Measurements from ENCODE around the gene USP3. TPM values are rescaled to one million over a fixed set of nuclear protein-coding genes. Genes with fewer than 3 reads are reported as not detected.

USP3 gene
- total RNA-seq, 1 donor from 2014 or later = 17.2 TPM

- Histone ChIP-seq H3K4me3 (no peak overlapping the region), H3K27me3 (ENCODE audit: low read depth) (peaks cover 3% of the 10 kb centered on the region), H3K36me3 (no peaks in the 10 kb centered on the region), H3K27ac (replicated peaks) (no peak overlapping the region), H3K4me1 (peaks cover 9% of the 10 kb centered on the region), H3K9me3 (replicated peaks) (no peaks in the 10 kb centered on the region)
- intact Hi-C loops (cut with micrococcal nuclease) = no loop called here
- no peak for DNase-seq
- TF ChIP-seq CTCF (IDR thresholded peaks at IDR 0.05; ENCODE audit: borderline replicate concordance) = no peak
Measured at GRCh38 chr15:63460210-63461155, 43.9 kb upstream of the USP3 start.

GRCh38 chr15:63461230-63461985 lies 43.0 kb upstream of the USP3 start:
- H3K27ac ChIP-seq (replicated peaks) = no peak overlapping the region
- intact Hi-C loops (cut with micrococcal nuclease) = no loop called here
- DNase-seq = no peak
- H3K4me3 ChIP-seq = no peak overlapping the region
- H3K4me1 ChIP-seq = peaks cover 9% of the 10 kb centered on the region
- H3K27me3 ChIP-seq (ENCODE audit: low read depth) = peaks cover 3% of the 10 kb centered on the region
- no peaks in the 10 kb centered on the region for H3K36me3 ChIP-seq
- H3K9me3 ChIP-seq (replicated peaks) = no peaks in the 10 kb centered on the region
- no peak for TF ChIP-seq CTCF (IDR thresholded peaks at IDR 0.05; ENCODE audit: borderline replicate concordance)

GRCh38 chr15:63462088-63462487 lies 42.3 kb upstream of the USP3 start:
- TF ChIP-seq CTCF (IDR thresholded peaks at IDR 0.05; ENCODE audit: borderline replicate concordance) = no peak
- Histone ChIP-seq H3K4me1 (peaks cover 13% of the 10 kb centered on the region), H3K27me3 (ENCODE audit: low read depth) (peaks cover 3% of the 10 kb centered on the region), H3K9me3 (replicated peaks) (no peaks in the 10 kb centered on the region), H3K4me3 (no peak overlapping the region), H3K36me3 (no peaks in the 10 kb centered on the region), H3K27ac (replicated peaks) (no peak overlapping the region)
- DNase-seq = no peak
- intact Hi-C loops (cut with micrococcal nuclease) = no loop called here

GRCh38 chr15:63463036-63463435 lies 41.4 kb upstream of the USP3 start:
- no peak overlapping the region for H3K4me3 ChIP-seq
- H3K36me3 ChIP-seq = no peaks in the 10 kb centered on the region
- no peak overlapping the region for H3K27ac ChIP-seq (replicated peaks)
- H3K9me3 ChIP-seq (replicated peaks) = no peaks in the 10 kb centered on the region
- intact Hi-C loops (cut with micrococcal nuclease) = no loop called here
- H3K27me3 ChIP-seq (ENCODE audit: low read depth) = peaks cover 3% of the 10 kb centered on the region
- no peak for TF ChIP-seq CTCF (IDR thresholded peaks at IDR 0.05; ENCODE audit: borderline replicate concordance)
- peaks cover 13% of the 10 kb centered on the region for H3K4me1 ChIP-seq
- DNase-seq = no peak

- Histone ChIP-seq H3K9me3 (replicated peaks) (no peaks in the 10 kb centered on the region), H3K4me1 (peaks cover 13% of the 10 kb centered on the region), H3K36me3 (no peaks in the 10 kb centered on the region), H3K4me3 (no peak overlapping the region), H3K27me3 (ENCODE audit: low read depth) (peaks cover 3% of the 10 kb centered on the region), H3K27ac (replicated peaks) (no peak overlapping the region)
- TF ChIP-seq CTCF (IDR thresholded peaks at IDR 0.05; ENCODE audit: borderline replicate concordance) = no peak
- DNase-seq = no peak
- intact Hi-C loops (cut with micrococcal nuclease) = no loop called here
Measured at GRCh38 chr15:63463793-63464192, 40.6 kb upstream of the USP3 start.

Measured in left ventricle myocardium inferior (tissue), 1 donor.